ENCODE measurements around the gene MPC1. TPM values are rescaled to one million over a fixed set of nuclear protein-coding genes. Genes with fewer than 3 reads are reported as not detected.

MPC1 gene
- total RNA-seq, 6 experiments from 2014 or later = 21.7 to 24.5 (median 22.9) TPM

- TF ChIP-seq CTCF (IDR thresholded peaks at IDR 0.05) = no peak
- Mint-ChIP-seq H3K4me1 (ENCODE audit: low read depth) (peaks cover 9% of the 10 kb centered on the region), H3K4me3 (no peak overlapping the region), H3K27me3 (ENCODE audit: insufficient read depth) (no peaks in the 10 kb centered on the region; the same call in 1 of the 2 replicates), H3K9me3 (no peaks in the 10 kb centered on the region), H3K36me3 (ENCODE audit: low read depth) (no peaks in the 10 kb centered on the region), H3K27ac (no peak overlapping the region)
- no peak for DNase-seq
Observed at GRCh38 chr6:166379800-166380199, 2.9 kb downstream of the MPC1 start.

- Mint-ChIP-seq H3K4me3 (no peak overlapping the region), H3K27me3 (ENCODE audit: insufficient read depth) (no peaks in the 10 kb centered on the region; the same call in 1 of the 2 replicates), H3K9me3 (no peaks in the 10 kb centered on the region), H3K4me1 (ENCODE audit: low read depth) (peaks cover 9% of the 10 kb centered on the region), H3K36me3 (ENCODE audit: low read depth) (no peaks in the 10 kb centered on the region), H3K27ac (no peak overlapping the region)
- no peak for DNase-seq
- no peak for TF ChIP-seq CTCF (IDR thresholded peaks at IDR 0.05)
Observed at GRCh38 chr6:166379103-166379586, 3.6 kb downstream of the MPC1 start.

DNA sequence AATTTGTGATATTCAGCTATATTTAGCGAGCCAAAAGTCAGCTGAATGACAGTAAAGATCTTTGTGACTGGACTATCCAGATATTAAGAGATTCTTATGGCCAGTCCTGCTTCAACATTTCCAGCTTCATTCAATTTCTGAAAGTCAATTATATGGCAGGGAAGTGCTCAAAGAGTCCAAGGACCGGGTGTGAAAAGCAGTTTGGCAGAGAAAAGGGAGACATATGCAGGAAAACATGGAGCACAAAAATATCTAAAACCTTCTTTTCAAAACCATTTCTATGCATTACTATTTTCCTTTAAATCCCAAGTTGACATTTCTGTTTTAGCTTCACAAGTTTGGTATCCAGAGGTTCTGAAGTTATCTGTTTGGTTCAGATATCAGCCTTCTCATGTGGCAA lies 5.0 kb downstream of the MPC1 start:
- peaks cover 9% of the 10 kb centered on the region for H3K4me1 Mint-ChIP-seq (ENCODE audit: low read depth)
- H3K27ac Mint-ChIP-seq = no peak overlapping the region
- H3K27me3 Mint-ChIP-seq (ENCODE audit: insufficient read depth) = no peaks in the 10 kb centered on the region; the same call in 1 of the 2 replicates
- DNase-seq = no peak
- no peaks in the 10 kb centered on the region for H3K36me3 Mint-ChIP-seq (ENCODE audit: low read depth)
- H3K9me3 Mint-ChIP-seq = no peaks in the 10 kb centered on the region
- no peak for TF ChIP-seq CTCF (IDR thresholded peaks at IDR 0.05)
- H3K4me3 Mint-ChIP-seq = no peak overlapping the region

DNA sequence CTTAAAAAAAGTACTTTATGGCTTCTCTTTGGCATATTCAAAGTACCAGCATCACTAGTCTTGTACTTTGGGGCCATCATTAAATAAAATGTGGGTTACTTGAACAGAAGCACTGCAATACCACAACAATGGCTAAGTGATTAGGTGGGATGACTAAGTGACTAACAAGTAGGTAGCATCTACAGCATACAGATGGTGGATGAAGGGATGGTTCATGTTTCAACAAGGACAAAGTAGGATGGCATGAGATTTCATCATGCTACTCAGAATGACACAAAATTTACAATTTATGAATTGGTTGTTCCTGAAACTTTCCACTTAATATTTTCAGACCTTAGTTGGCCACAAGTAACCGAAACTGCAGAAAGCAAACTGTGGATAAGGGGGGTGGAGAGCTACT lies 7.7 kb downstream of the MPC1 start:
- Mint-ChIP-seq H3K36me3 (ENCODE audit: low read depth) (no peaks in the 10 kb centered on the region), H3K4me3 (no peak overlapping the region), H3K9me3 (no peaks in the 10 kb centered on the region), H3K27ac (no peak overlapping the region), H3K27me3 (ENCODE audit: insufficient read depth) (no peaks in the 10 kb centered on the region), H3K4me1 (ENCODE audit: low read depth) (no peaks in the 10 kb centered on the region)
- TF ChIP-seq CTCF (IDR thresholded peaks at IDR 0.05) = no peak
- DNase-seq = no peak

GRCh38 chr6:166370489-166370888 lies 12.3 kb downstream of the MPC1 start:
- Mint-ChIP-seq H3K4me1 (ENCODE audit: low read depth) (peaks cover 9% of the 10 kb centered on the region), H3K36me3 (ENCODE audit: low read depth) (no peaks in the 10 kb centered on the region), H3K27ac (no peak overlapping the region), H3K9me3 (no peaks in the 10 kb centered on the region), H3K27me3 (ENCODE audit: insufficient read depth) (no peaks in the 10 kb centered on the region; the same call in 1 of the 2 replicates), H3K4me3 (no peak overlapping the region)
- no peak for DNase-seq
- TF ChIP-seq CTCF (IDR thresholded peaks at IDR 0.05) = no peak

- no peak for DNase-seq
- H3K9me3 Mint-ChIP-seq = no peaks in the 10 kb centered on the region
- no peak overlapping the region for H3K4me3 Mint-ChIP-seq
- H3K4me1 Mint-ChIP-seq (ENCODE audit: low read depth) = peaks cover 16% of the 10 kb centered on the region
- H3K36me3 Mint-ChIP-seq (ENCODE audit: low read depth) = no peaks in the 10 kb centered on the region
- H3K27ac Mint-ChIP-seq = no peak overlapping the region
- TF ChIP-seq CTCF (IDR thresholded peaks at IDR 0.05) = no peak
- H3K27me3 Mint-ChIP-seq (ENCODE audit: insufficient read depth) = no peaks in the 10 kb centered on the region; the same call in 1 of the 2 replicates
Observed at GRCh38 chr6:166369782-166370181, 13.0 kb downstream of the MPC1 start.
